ENCODE data around the gene LMNB1. TPM values are rescaled to one million over a fixed set of nuclear protein-coding genes. Genes with fewer than 3 reads are reported as not detected.

Gene LMNB1
- total RNA-seq, 1 experiment from 2014 or later = 150 TPM

DNA sequence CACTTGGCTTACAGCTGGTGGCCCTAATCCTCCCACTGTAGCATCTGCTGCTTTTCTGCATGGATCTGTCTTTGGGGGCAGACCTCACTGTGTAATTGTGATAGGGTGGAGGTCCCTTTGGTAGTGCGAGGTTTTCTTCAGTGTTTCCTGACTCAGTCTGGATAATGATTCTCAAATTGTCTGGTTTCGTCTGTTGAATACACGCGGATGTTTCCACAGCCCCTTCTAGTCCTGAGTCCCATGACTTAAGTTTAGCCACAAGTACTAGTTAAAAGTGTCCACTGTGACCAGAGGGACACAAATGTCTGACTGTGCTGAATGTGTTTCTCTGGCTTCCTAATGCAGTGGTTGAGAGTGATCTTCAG lies 70.5 kb downstream of the LMNB1 start:
- no peak overlapping the region for H3K27ac ChIP-seq (ENCODE audit: low read depth, low read length)
- no peak overlapping the region for H3K4me2 ChIP-seq (ENCODE audit: low read length)
- RAD21 ChIA-PET (ENCODE audit: low non-redundant PET in 1 of 2, low total read pairs in 2 of 2, uncharacterized antibody in 2 of 2, unreplicated experiment in 2 of 2) = no interaction called here
- H3K4me1 ChIP-seq (ENCODE audit: control insufficient read depth in 1 of 2, insufficient read depth in 2 of 2, low read length in 2 of 2) = no peaks in the 10 kb centered on the region
- no peak overlapping the region for H3K9ac ChIP-seq (ENCODE audit: low read length)
- BruUV-seq (replicated peaks) = no TSS peak
- ATAC-seq (no peak), DNase-seq (ENCODE audit: low read depth, low spot score) (no peak)
- no peak overlapping the region for H3K4me3 ChIP-seq (replicated peaks in 1 of 2; ENCODE audit: low read depth in 1 of 2, low read length in 2 of 2)
- H2AFZ ChIP-seq (ENCODE audit: low read depth, low read length, poor library complexity, severe bottlenecking) = no peak overlapping the region
- no peaks in the 10 kb centered on the region for H3K79me2 ChIP-seq (ENCODE audit: insufficient read depth, low read length)
- intact Hi-C loops (cut with micrococcal nuclease) = no loop called here
- H3K36me3 ChIP-seq (ENCODE audit: control insufficient read depth in 1 of 2, insufficient read depth in 2 of 2, low read length in 2 of 2) = no peaks in the 10 kb centered on the region
- TF ChIP-seq RAD21 (IDR thresholded peaks at IDR 0.05; ENCODE audit: low read depth) (no peak), POLR2A (IDR thresholded peaks at IDR 0.05; ENCODE audit: borderline replicate concordance, extremely low read depth, insufficient read depth, insufficient read length) (no peak), CBX3 (IDR thresholded peaks at IDR 0.05; ENCODE audit: low read depth) (no peak), ELF1 (IDR thresholded peaks at IDR 0.05; ENCODE audit: borderline replicate concordance, low read depth) (no peak), TCF7L2 (IDR thresholded peaks at IDR 0.05; ENCODE audit: borderline replicate concordance, extremely low read depth, insufficient read depth, insufficient read length) (no peak), EZH2 (IDR thresholded peaks at IDR 0.05) (no peak), SRF (IDR thresholded peaks at IDR 0.05; ENCODE audit: low read depth) (no peak), ZFX (IDR thresholded peaks at IDR 0.05) (no peak), FOSL1 (IDR thresholded peaks at IDR 0.05; ENCODE audit: low read depth) (no peak), POLR2AphosphoS5 (IDR thresholded peaks at IDR 0.05; ENCODE audit: low read depth, low read length) (no peak), SIN3A (IDR thresholded peaks at IDR 0.05; ENCODE audit: low read depth) (no peak)
- TF ChIP-seq, protein P1, sequence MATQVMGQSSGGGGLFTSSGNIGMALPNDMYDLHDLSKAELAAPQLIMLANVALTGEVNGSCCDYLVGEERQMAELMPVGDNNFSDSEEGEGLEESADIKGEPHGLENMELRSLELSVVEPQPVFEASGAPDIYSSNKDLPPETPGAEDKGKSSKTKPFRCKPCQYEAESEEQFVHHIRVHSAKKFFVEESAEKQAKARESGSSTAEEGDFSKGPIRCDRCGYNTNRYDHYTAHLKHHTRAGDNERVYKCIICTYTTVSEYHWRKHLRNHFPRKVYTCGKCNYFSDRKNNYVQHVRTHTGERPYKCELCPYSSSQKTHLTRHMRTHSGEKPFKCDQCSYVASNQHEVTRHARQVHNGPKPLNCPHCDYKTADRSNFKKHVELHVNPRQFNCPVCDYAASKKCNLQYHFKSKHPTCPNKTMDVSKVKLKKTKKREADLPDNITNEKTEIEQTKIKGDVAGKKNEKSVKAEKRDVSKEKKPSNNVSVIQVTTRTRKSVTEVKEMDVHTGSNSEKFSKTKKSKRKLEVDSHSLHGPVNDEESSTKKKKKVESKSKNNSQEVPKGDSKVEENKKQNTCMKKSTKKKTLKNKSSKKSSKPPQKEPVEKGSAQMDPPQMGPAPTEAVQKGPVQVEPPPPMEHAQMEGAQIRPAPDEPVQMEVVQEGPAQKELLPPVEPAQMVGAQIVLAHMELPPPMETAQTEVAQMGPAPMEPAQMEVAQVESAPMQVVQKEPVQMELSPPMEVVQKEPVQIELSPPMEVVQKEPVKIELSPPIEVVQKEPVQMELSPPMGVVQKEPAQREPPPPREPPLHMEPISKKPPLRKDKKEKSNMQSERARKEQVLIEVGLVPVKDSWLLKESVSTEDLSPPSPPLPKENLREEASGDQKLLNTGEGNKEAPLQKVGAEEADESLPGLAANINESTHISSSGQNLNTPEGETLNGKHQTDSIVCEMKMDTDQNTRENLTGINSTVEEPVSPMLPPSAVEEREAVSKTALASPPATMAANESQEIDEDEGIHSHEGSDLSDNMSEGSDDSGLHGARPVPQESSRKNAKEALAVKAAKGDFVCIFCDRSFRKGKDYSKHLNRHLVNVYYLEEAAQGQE (IDR thresholded peaks at IDR 0.05; ENCODE audit: low read depth) = no peak
- TF ChIP-seq, protein P2, sequence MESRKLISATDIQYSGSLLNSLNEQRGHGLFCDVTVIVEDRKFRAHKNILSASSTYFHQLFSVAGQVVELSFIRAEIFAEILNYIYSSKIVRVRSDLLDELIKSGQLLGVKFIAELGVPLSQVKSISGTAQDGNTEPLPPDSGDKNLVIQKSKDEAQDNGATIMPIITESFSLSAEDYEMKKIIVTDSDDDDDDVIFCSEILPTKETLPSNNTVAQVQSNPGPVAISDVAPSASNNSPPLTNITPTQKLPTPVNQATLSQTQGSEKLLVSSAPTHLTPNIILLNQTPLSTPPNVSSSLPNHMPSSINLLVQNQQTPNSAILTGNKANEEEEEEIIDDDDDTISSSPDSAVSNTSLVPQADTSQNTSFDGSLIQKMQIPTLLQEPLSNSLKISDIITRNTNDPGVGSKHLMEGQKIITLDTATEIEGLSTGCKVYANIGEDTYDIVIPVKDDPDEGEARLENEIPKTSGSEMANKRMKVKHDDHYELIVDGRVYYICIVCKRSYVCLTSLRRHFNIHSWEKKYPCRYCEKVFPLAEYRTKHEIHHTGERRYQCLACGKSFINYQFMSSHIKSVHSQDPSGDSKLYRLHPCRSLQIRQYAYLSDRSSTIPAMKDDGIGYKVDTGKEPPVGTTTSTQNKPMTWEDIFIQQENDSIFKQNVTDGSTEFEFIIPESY (IDR thresholded peaks at IDR 0.05; ENCODE audit: extremely low read depth, insufficient replicate concordance, low read length) = no peak
- TF ChIP-seq, protein P3, sequence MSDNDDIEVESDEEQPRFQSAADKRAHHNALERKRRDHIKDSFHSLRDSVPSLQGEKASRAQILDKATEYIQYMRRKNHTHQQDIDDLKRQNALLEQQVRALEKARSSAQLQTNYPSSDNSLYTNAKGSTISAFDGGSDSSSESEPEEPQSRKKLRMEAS (IDR thresholded peaks at IDR 0.05) = no peak
- TF ChIP-seq, protein P4, sequence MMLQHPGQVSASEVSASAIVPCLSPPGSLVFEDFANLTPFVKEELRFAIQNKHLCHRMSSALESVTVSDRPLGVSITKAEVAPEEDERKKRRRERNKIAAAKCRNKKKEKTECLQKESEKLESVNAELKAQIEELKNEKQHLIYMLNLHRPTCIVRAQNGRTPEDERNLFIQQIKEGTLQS (IDR thresholded peaks at IDR 0.05) = no peak
- TF ChIP-seq, protein P5, sequence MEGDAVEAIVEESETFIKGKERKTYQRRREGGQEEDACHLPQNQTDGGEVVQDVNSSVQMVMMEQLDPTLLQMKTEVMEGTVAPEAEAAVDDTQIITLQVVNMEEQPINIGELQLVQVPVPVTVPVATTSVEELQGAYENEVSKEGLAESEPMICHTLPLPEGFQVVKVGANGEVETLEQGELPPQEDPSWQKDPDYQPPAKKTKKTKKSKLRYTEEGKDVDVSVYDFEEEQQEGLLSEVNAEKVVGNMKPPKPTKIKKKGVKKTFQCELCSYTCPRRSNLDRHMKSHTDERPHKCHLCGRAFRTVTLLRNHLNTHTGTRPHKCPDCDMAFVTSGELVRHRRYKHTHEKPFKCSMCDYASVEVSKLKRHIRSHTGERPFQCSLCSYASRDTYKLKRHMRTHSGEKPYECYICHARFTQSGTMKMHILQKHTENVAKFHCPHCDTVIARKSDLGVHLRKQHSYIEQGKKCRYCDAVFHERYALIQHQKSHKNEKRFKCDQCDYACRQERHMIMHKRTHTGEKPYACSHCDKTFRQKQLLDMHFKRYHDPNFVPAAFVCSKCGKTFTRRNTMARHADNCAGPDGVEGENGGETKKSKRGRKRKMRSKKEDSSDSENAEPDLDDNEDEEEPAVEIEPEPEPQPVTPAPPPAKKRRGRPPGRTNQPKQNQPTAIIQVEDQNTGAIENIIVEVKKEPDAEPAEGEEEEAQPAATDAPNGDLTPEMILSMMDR (IDR thresholded peaks at IDR 0.05 in 2 of 3, conservative IDR thresholded peaks at IDR 0.05 in 1 of 3; ENCODE audit: borderline replicate concordance in 1 of 3, insufficient read depth in 1 of 3, low read depth in 2 of 3, low read length in 2 of 3) = no peak
- POLR2A ChIA-PET = no interaction called here
- H3K27me3 ChIP-seq (ENCODE audit: insufficient read depth, low read length) = no peaks in the 10 kb centered on the region
- CTCF ChIA-PET = no interaction called here
- H4K20me1 ChIP-seq (ENCODE audit: insufficient read depth) = no peaks in the 10 kb centered on the region
- no peaks in the 10 kb centered on the region for H3K9me3 ChIP-seq (ENCODE audit: control insufficient read depth in 1 of 2, insufficient read depth in 1 of 2, low read depth in 1 of 2, low read length in 2 of 2)
- no peaks in the 10 kb centered on the region for H3K9me2 ChIP-seq (ENCODE audit: insufficient read depth)
